ENCODE data around the gene MPDZ. TPM values are rescaled to one million over a fixed set of nuclear protein-coding genes. Genes with fewer than 3 reads are reported as not detected.

Gene MPDZ
- total RNA-seq, 1 donor, result 66.6 TPM

DNA sequence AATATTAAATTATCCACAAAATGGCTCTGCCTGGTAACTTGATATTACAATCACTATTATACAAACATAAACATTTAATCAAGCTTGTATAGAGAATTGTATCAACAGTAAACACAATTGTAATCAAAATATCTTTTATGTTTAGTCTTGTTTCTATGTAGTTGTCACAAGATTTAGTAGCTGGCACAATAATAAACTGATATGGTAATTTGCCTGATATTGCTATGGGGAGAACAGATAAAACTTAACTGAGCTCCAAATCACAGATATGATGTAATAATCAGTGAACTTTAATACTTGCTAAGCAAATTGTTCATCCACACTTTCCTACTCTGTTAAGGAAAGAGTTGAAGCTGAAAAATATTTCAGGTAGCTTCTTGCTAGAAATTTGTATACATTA, 189.8 kb downstream of the MPDZ start:
- no peak overlapping the region for H3K27ac ChIP-seq (ENCODE audit: low read depth, low read length)
- no peak overlapping the region for H3K4me3 ChIP-seq (ENCODE audit: insufficient read depth, low read length)
- no peak overlapping the region for H2AFZ ChIP-seq (ENCODE audit: low read length)
- no peaks in the 10 kb centered on the region for H3K79me2 ChIP-seq (ENCODE audit: insufficient read depth, low read length)
- no peaks in the 10 kb centered on the region for H3K36me3 ChIP-seq (ENCODE audit: insufficient read depth, low read length)
- H3K9me3 ChIP-seq (ENCODE audit: low read depth, low read length), result no peaks in the 10 kb centered on the region
- no peaks in the 10 kb centered on the region for H4K20me1 ChIP-seq (ENCODE audit: insufficient read depth, low read length)
- no peak overlapping the region for H3K4me2 ChIP-seq (ENCODE audit: insufficient read depth, low read length)
- peaks cover 2% of the 10 kb centered on the region for H3K27me3 ChIP-seq (ENCODE audit: insufficient read depth, low read length)
- TF ChIP-seq, protein P1, sequence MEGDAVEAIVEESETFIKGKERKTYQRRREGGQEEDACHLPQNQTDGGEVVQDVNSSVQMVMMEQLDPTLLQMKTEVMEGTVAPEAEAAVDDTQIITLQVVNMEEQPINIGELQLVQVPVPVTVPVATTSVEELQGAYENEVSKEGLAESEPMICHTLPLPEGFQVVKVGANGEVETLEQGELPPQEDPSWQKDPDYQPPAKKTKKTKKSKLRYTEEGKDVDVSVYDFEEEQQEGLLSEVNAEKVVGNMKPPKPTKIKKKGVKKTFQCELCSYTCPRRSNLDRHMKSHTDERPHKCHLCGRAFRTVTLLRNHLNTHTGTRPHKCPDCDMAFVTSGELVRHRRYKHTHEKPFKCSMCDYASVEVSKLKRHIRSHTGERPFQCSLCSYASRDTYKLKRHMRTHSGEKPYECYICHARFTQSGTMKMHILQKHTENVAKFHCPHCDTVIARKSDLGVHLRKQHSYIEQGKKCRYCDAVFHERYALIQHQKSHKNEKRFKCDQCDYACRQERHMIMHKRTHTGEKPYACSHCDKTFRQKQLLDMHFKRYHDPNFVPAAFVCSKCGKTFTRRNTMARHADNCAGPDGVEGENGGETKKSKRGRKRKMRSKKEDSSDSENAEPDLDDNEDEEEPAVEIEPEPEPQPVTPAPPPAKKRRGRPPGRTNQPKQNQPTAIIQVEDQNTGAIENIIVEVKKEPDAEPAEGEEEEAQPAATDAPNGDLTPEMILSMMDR (IDR thresholded peaks at IDR 0.05; ENCODE audit: extremely low read depth, low read depth, low read length), result no peak
- no peaks in the 10 kb centered on the region for H3K4me1 ChIP-seq (ENCODE audit: insufficient read depth, low read length)
- DNase-seq (ENCODE audit: insufficient read length, low spot score, missing footprints), result peak; percentile 72

- H3K9me3 ChIP-seq (ENCODE audit: low read depth, low read length), result no peaks in the 10 kb centered on the region
- TF ChIP-seq, protein P1 (IDR thresholded peaks at IDR 0.05; ENCODE audit: extremely low read depth, low read depth, low read length), result peak; percentile 62
- peak overlapping the region; percentile 37 for H3K4me3 ChIP-seq (ENCODE audit: insufficient read depth, low read length)
- no peak overlapping the region for H3K27ac ChIP-seq (ENCODE audit: low read depth, low read length)
- peak overlapping the region; percentile 71 for H3K4me2 ChIP-seq (ENCODE audit: insufficient read depth, low read length)
- H2AFZ ChIP-seq (ENCODE audit: low read length), result no peak overlapping the region
- no peaks in the 10 kb centered on the region for H4K20me1 ChIP-seq (ENCODE audit: insufficient read depth, low read length)
- H3K36me3 ChIP-seq (ENCODE audit: insufficient read depth, low read length), result no peaks in the 10 kb centered on the region
- peak; percentile 85 for DNase-seq (ENCODE audit: insufficient read length, low spot score, missing footprints)
- peaks cover 2% of the 10 kb centered on the region for H3K27me3 ChIP-seq (ENCODE audit: insufficient read depth, low read length)
- H3K79me2 ChIP-seq (ENCODE audit: insufficient read depth, low read length), result no peaks in the 10 kb centered on the region
- no peaks in the 10 kb centered on the region for H3K4me1 ChIP-seq (ENCODE audit: insufficient read depth, low read length)
These were observed 190.6 kb downstream of the MPDZ start for GRCh38 chr9:13088720-13089427.

DNA sequence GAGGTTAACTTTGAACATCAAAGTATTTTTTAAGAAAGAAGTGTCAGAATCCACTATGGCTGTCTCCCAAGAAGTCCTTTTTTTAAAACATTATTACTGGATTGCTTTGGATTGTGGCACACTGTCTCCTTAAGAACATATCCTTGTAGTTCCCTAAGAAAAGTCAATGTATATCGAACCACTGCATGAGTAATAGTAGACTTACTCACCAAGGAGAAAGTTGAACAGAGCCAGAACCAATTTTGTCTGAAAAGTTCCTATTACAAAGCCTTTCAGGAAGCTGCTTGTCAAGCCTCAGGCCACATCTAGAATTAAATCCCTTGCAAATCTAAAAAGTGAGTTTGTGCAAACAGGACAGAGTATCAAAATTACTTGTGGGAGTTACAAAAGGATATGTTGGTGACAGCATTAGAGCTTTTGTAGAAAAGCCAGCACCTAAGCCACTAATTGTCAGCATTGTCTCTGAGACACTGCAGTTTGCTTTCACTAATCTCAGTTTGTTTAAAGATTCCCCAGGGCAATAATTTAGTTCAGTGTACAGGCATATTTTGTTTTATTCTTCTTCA, 195.4 kb downstream of the MPDZ start:
- Histone ChIP-seq H3K4me1 (ENCODE audit: insufficient read depth, low read length) (no peaks in the 10 kb centered on the region), H3K36me3 (ENCODE audit: insufficient read depth, low read length) (no peaks in the 10 kb centered on the region), H3K4me3 (ENCODE audit: insufficient read depth, low read length) (no peak overlapping the region), H3K4me2 (ENCODE audit: insufficient read depth, low read length) (no peak overlapping the region), H4K20me1 (ENCODE audit: insufficient read depth, low read length) (no peaks in the 10 kb centered on the region), H3K27ac (ENCODE audit: low read depth, low read length) (no peak overlapping the region), H3K9me3 (ENCODE audit: low read depth, low read length) (no peaks in the 10 kb centered on the region), H3K27me3 (ENCODE audit: insufficient read depth, low read length) (no peaks in the 10 kb centered on the region), H2AFZ (ENCODE audit: low read length) (no peak overlapping the region), H3K79me2 (ENCODE audit: insufficient read depth, low read length) (no peaks in the 10 kb centered on the region)
- TF ChIP-seq, protein P1 (IDR thresholded peaks at IDR 0.05; ENCODE audit: extremely low read depth, low read depth, low read length), result no peak
- DNase-seq (ENCODE audit: insufficient read length, low spot score, missing footprints), result peak; percentile 41

DNA sequence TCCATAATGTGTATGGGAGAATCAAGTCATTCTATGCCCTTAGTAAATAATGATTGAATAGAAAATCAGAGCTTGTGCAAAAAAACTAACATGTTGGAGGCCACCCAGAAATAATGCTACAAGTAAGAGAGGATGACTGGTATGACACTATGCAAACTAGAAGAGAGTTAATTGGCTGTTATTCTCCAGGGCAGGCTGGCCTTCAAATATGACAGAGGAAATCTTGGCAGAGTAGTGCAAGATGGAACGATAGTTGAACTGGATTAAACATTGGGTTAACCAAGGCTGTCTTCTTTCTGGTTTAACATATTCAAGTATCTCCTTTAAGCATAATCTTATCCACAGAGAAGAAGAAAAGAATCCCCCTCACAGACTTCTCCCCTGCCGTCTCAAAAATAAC, 196.1 kb downstream of the MPDZ start:
- H2AFZ ChIP-seq (ENCODE audit: low read length), result no peak overlapping the region
- no peaks in the 10 kb centered on the region for H4K20me1 ChIP-seq (ENCODE audit: insufficient read depth, low read length)
- DNase-seq (ENCODE audit: insufficient read length, low spot score, missing footprints), result no peak
- H3K4me1 ChIP-seq (ENCODE audit: insufficient read depth, low read length), result no peaks in the 10 kb centered on the region
- no peaks in the 10 kb centered on the region for H3K36me3 ChIP-seq (ENCODE audit: insufficient read depth, low read length)
- H3K9me3 ChIP-seq (ENCODE audit: low read depth, low read length), result no peaks in the 10 kb centered on the region
- no peak overlapping the region for H3K4me3 ChIP-seq (ENCODE audit: insufficient read depth, low read length)
- TF ChIP-seq, protein P1 (IDR thresholded peaks at IDR 0.05; ENCODE audit: extremely low read depth, low read depth, low read length), result no peak
- no peaks in the 10 kb centered on the region for H3K27me3 ChIP-seq (ENCODE audit: insufficient read depth, low read length)
- no peaks in the 10 kb centered on the region for H3K79me2 ChIP-seq (ENCODE audit: insufficient read depth, low read length)
- no peak overlapping the region for H3K4me2 ChIP-seq (ENCODE audit: insufficient read depth, low read length)
- no peak overlapping the region for H3K27ac ChIP-seq (ENCODE audit: low read depth, low read length)
